A549 (cell line): ENCODE data around the gene NANOGP8.

Experiments
- CHD2 ChIP-seq: fragments of 150-350 bp; IDR thresholded peaks from 2 replicates; pipeline ENCODE4 v1.6.1; 2014; ENCODE audit warnings: low read length; ENCODE audit not compliant: partially characterized antibody
- EP300 ChIP-seq, 2 experiments: fragments of >200 bp; sonication (Bioruptor Twin); formaldehyde crosslinking; IDR thresholded peaks; 2 replicates in 1 of 2; 3 replicates in 1 of 2; pipeline ENCODE4 v1.6.1; 2016 to 2017
- KDM1A ChIP-seq: fragments of 200-600 bp; sonication (generic); IDR thresholded peaks from 2 replicates; pipeline ENCODE4 v1.6.1; 2016; ENCODE audit warnings: low read depth, mild to moderate bottlenecking
- PHF8 ChIP-seq: fragments of 200-600 bp; sonication (generic); IDR thresholded peaks from 2 replicates; pipeline ENCODE4 v1.6.1; 2016; ENCODE audit warnings: low read depth, mild to moderate bottlenecking, antibody characterized with exemption, moderate library complexity, borderline replicate concordance
- POLR2A ChIP-seq: IDR thresholded peaks from 2 replicates; pipeline ENCODE4 v1.6.1; 2012; ENCODE audit warnings: mild to moderate bottlenecking, low read length
- RARB ChIP-seq: fragments of 250-450 bp; sonication (Bioruptor Pico); IDR thresholded peaks from 2 replicates; pipeline ENCODE4 v1.8.0; 2021; ENCODE audit warnings: mild to moderate bottlenecking, moderate library complexity
- TF ChIP-seq, protein P1 (sequence below): fragments of >200 bp; sonication (Bioruptor Twin); formaldehyde crosslinking; IDR thresholded peaks from 3 replicates; pipeline ENCODE4 v1.5.1; 2016
- TF ChIP-seq, protein P2 (sequence below): fragments of 200-600 bp; sonication (generic); IDR thresholded peaks from 2 replicates; pipeline ENCODE4 v1.6.1; 2016; ENCODE audit warnings: antibody characterized with exemption, mild to moderate bottlenecking, moderate library complexity
- TF ChIP-seq, protein P3 (sequence below): fragments of 250-450 bp; sonication (Bioruptor Pico); IDR thresholded peaks from 2 replicates; pipeline ENCODE4 v1.5.0; 2021; ENCODE audit warnings: mild to moderate bottlenecking, moderate library complexity, borderline replicate concordance

DNA sequence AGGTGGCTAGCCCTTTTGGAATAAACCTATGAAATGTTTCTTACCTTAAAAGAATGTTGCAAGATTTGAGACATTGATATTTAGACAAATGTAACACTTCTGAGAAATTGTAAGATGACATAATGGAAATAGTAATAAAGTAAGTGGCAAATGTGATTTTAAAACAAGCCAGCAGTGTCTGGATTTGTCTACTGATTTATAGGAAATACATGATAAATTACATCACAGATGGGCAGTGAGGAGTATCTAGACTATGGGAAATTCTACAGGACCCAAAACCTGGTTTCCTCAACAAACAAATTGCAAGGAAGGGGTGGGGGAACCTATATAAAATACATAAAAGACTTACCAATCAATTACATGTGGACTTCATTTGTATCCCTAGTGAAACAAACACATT lies 37.1 kb downstream of the NANOGP8 start:
- TF ChIP-seq, protein P1, sequence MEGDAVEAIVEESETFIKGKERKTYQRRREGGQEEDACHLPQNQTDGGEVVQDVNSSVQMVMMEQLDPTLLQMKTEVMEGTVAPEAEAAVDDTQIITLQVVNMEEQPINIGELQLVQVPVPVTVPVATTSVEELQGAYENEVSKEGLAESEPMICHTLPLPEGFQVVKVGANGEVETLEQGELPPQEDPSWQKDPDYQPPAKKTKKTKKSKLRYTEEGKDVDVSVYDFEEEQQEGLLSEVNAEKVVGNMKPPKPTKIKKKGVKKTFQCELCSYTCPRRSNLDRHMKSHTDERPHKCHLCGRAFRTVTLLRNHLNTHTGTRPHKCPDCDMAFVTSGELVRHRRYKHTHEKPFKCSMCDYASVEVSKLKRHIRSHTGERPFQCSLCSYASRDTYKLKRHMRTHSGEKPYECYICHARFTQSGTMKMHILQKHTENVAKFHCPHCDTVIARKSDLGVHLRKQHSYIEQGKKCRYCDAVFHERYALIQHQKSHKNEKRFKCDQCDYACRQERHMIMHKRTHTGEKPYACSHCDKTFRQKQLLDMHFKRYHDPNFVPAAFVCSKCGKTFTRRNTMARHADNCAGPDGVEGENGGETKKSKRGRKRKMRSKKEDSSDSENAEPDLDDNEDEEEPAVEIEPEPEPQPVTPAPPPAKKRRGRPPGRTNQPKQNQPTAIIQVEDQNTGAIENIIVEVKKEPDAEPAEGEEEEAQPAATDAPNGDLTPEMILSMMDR: no peak
- TF ChIP-seq, protein P2, sequence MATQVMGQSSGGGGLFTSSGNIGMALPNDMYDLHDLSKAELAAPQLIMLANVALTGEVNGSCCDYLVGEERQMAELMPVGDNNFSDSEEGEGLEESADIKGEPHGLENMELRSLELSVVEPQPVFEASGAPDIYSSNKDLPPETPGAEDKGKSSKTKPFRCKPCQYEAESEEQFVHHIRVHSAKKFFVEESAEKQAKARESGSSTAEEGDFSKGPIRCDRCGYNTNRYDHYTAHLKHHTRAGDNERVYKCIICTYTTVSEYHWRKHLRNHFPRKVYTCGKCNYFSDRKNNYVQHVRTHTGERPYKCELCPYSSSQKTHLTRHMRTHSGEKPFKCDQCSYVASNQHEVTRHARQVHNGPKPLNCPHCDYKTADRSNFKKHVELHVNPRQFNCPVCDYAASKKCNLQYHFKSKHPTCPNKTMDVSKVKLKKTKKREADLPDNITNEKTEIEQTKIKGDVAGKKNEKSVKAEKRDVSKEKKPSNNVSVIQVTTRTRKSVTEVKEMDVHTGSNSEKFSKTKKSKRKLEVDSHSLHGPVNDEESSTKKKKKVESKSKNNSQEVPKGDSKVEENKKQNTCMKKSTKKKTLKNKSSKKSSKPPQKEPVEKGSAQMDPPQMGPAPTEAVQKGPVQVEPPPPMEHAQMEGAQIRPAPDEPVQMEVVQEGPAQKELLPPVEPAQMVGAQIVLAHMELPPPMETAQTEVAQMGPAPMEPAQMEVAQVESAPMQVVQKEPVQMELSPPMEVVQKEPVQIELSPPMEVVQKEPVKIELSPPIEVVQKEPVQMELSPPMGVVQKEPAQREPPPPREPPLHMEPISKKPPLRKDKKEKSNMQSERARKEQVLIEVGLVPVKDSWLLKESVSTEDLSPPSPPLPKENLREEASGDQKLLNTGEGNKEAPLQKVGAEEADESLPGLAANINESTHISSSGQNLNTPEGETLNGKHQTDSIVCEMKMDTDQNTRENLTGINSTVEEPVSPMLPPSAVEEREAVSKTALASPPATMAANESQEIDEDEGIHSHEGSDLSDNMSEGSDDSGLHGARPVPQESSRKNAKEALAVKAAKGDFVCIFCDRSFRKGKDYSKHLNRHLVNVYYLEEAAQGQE: no peak
- TF ChIP-seq EP300 (IDR thresholded peaks at IDR 0.05): no peak
- TF ChIP-seq KDM1A: no peak
- TF ChIP-seq PHF8: no peak
- no peak for TF ChIP-seq RARB (CRISPR knock-in tag)
- no peak for TF ChIP-seq POLR2A
- TF ChIP-seq, protein P3, sequence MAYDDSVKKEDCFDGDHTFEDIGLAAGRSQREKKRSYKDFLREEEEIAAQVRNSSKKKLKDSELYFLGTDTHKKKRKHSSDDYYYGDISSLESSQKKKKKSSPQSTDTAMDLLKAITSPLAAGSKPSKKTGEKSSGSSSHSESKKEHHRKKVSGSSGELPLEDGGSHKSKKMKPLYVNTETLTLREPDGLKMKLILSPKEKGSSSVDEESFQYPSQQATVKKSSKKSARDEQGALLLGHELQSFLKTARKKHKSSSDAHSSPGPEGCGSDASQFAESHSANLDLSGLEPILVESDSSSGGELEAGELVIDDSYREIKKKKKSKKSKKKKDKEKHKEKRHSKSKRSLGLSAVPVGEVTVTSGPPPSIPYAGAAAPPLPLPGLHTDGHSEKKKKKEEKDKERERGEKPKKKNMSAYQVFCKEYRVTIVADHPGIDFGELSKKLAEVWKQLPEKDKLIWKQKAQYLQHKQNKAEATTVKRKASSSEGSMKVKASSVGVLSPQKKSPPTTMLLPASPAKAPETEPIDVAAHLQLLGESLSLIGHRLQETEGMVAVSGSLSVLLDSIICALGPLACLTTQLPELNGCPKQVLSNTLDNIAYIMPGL: no peak
- TF ChIP-seq CHD2: no peak
